Activated T-cell treated with anti-CD3 and anti-CD28 coated beads, Interleukin-2, amount 50 U/mL, for 24 hours (primary cell): ENCODE results near the gene TPI1.

Experiments
- DNase-seq: peaks from one replicate; pipeline ENCODE4 v3.0.0-alpha.2; 2020
- H3K27ac Mint-ChIP-seq: 2 replicates; pipeline ENCODE4 v1.8.0; 2020; ENCODE audit warnings: mild to moderate bottlenecking, mixed read lengths
- H3K27me3 Mint-ChIP-seq: 2 replicates; pipeline ENCODE4 v1.8.0; 2020; ENCODE audit warnings: mixed read lengths
- H3K36me3 Mint-ChIP-seq: 2 replicates; pipeline ENCODE4 v1.8.0; 2020; ENCODE audit warnings: low read depth, mixed read lengths
- H3K4me1 Mint-ChIP-seq: 2 replicates; pipeline ENCODE4 v1.8.0; 2020; ENCODE audit warnings: low read depth, mixed read lengths
- H3K4me3 Mint-ChIP-seq: 2 replicates; pipeline ENCODE4 v1.8.0; 2020; ENCODE audit warnings: mild to moderate bottlenecking, moderate library complexity, mixed read lengths
- H3K9me3 Mint-ChIP-seq: 2 replicates; pipeline ENCODE4 v1.8.0; 2020; ENCODE audit warnings: mixed read lengths

The TPI1 gene

GRCh38 chr12:6917491-6918231 lies 50.3 kb downstream of the TPI1 start:
- no peaks in the 10 kb centered on the region for H3K9me3 Mint-ChIP-seq

GRCh38 chr12:6919588-6919987 lies 52.3 kb downstream of the TPI1 start:
- Mint-ChIP-seq H3K4me3 (no peak overlapping the region), H3K36me3 (peaks cover 81% of the 10 kb centered on the region), H3K9me3 (no peaks in the 10 kb centered on the region), H3K4me1 (peaks cover 41% of the 10 kb centered on the region), H3K27ac (peak overlapping the region; percentile 62), H3K27me3 (no peaks in the 10 kb centered on the region)
- DNase-seq = no peak

More at GRCh38 chr12:6917491-6918231, 50.3 kb downstream of the TPI1 start:
- no peaks in the 10 kb centered on the region for H3K27me3 Mint-ChIP-seq
- H3K4me3 Mint-ChIP-seq = no peak overlapping the region
- no peak for DNase-seq
- H3K36me3 Mint-ChIP-seq = peaks cover 69% of the 10 kb centered on the region
- peaks cover 44% of the 10 kb centered on the region for H3K4me1 Mint-ChIP-seq
- H3K27ac Mint-ChIP-seq = peak overlapping the region; percentile 44
